PFSK-1 (cell line): ENCODE measurements around the gene WDR38. TPM values are rescaled to one million over a fixed set of nuclear protein-coding genes. Genes with fewer than 3 reads are reported as not detected.
A peak's percentile ranks its signal among the peaks of the same experiment; 100 is the strongest.

ENCODE experiments used
- FOXP2 ChIP-seq: optimal IDR thresholded peaks from 2 replicates; pipeline ENCODE3; 2011; ENCODE audit warnings: borderline replicate concordance, control low read depth, inconsistent platforms; ENCODE audit not compliant: insufficient read depth; ENCODE audit errors: extremely low read length, extremely low read depth
- POLR2AphosphoS5 ChIP-seq: IDR thresholded peaks from 2 replicates; pipeline ENCODE4 v1.6.1; 2012; ENCODE audit warnings: low read depth, mild to moderate bottlenecking, control low read depth, low read length, moderate library complexity
- REST ChIP-seq, 2 experiments: IDR thresholded peaks; 2 replicates each; pipeline versions ENCODE4 v1.6.1 to v1.8.0; 2011 to 2012; ENCODE audit warnings: low read depth in 2 of 2, low read length in 2 of 2, control low read depth in 1 of 2, inconsistent platforms in 1 of 2, mild to moderate bottlenecking in 1 of 2, moderate library complexity in 1 of 2; ENCODE audit not compliant: insufficient read depth in 1 of 2
- SIN3A ChIP-seq: IDR thresholded peaks from 2 replicates; pipeline ENCODE4 v1.6.1; 2012; ENCODE audit warnings: mild to moderate bottlenecking, low read length, moderate library complexity, borderline replicate concordance; ENCODE audit not compliant: insufficient read depth
- TAF1 ChIP-seq: IDR thresholded peaks from 2 replicates; pipeline ENCODE4 v1.6.1; 2012; ENCODE audit warnings: low read length, control low read depth, borderline replicate concordance; ENCODE audit not compliant: insufficient read depth
- polyA plus RNA-seq: library from polyadenylated mRNA; unstranded; fragments of >200 nt; gene quantifications from one replicate; pipeline ENCODE4 v1.2.1, GENCODE V29; 2012; ENCODE audit warnings: low read depth, missing spikeins; ENCODE audit not compliant: insufficient read length

WDR38 gene
- not detected for polyA plus RNA-seq

DNA sequence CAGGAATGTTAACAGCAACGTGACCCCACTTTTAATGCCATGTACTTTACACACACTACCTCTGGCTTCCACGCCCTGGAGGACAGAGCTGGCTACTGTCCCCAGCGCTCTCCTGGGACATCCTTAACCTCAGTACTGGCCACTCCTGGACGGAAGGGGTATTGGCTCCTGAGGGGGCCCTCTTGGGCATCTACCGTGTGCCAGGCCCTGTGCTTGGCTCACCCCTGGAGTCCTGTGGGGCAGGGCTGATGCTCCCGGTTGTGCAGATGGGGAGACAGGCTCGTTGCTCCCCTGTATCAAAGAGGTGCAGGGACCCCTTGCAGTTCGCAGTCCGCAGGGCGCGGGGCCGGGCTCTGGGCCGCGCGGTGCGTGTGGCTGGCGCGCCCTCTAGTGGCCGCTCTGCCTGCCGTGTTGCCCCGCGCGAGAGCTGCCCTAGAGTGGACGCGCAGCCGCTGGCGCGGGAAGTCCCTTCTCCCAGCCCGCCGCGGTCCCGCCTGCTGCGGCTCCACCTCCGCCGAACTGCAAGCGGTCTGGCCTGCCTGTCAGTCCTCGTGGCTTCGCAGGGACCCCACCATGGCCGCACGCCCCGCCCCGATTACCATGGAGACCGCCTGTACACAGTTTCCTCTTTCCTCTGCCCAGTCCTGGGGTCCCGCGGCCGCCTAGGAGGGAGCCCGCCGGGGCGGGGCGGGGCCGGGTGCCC, at the start of gene WDR38:
TSS of gene WDR38 (plus strand) at position 632 of the 703 bp plus-strand sequence. CDS start 72 bp downstream, outside the sequence.
- TF ChIP-seq REST (IDR thresholded peaks at IDR 0.05; ENCODE audit: insufficient read depth in 1 of 2, low read depth in 2 of 2, low read length in 2 of 2): no peak
- 0 out of 2 replicates have a peak, but pooled peaks have one; percentile 28 for TF ChIP-seq SIN3A

DNA sequence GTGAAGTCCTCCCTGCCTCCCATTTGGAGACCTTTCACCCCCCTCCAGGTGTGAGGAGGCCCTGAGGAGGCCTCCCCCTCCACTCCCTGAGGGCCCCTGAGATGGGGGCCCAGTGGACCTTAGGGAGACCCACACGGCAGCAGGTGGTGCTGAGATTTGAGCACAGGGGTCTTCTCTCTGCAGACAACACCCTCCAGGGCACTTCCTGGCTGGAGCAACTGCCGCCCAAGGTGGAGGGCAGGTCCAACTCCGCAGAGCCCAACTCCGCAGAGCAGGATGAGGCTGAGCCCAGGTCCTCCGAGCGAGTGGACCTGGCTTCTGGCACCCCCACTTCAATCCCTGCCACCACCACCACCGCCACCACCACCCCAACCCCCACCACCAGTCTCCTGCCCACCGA, 49.3 kb upstream of the WDR38 start:
- TF ChIP-seq POLR2AphosphoS5 (no peak), SIN3A (no peak), TAF1 (no peak), FOXP2 (no peak), REST (IDR thresholded peaks at IDR 0.05; ENCODE audit: insufficient read depth in 1 of 2, low read depth in 2 of 2, low read length in 2 of 2) (no peak)

DNA sequence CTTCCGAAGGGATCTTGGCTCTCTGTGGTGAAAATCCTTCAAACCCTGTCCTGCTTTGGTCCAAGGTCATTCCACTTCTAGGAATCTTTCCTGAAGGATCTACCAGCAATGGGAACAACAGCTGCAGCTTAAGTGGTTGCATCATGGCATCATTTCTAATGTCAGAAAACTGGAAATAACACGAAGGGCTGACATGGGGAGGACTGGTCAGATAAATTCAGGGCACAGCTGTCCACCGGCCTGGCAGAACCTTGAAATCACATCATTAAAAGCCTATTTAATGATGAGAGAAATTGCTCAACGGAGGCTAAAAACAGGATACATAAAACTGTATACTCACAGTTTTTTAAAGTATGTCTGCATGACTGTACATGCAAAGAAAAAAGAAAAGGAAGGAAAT, 48.1 kb upstream of the WDR38 start:
- no peak for TF ChIP-seq POLR2AphosphoS5
- no peak for TF ChIP-seq FOXP2
- no peak for TF ChIP-seq REST (IDR thresholded peaks at IDR 0.05; ENCODE audit: insufficient read depth in 1 of 2, low read depth in 2 of 2, low read length in 2 of 2)
- TF ChIP-seq TAF1: no peak
- TF ChIP-seq SIN3A: no peak

GRCh38 chr9:124808246-124808956, 44.9 kb upstream of the WDR38 start:
- TF ChIP-seq SIN3A (no peak), TAF1 (no peak), FOXP2 (no peak), REST (IDR thresholded peaks at IDR 0.05; ENCODE audit: insufficient read depth in 1 of 2, low read depth in 2 of 2, low read length in 2 of 2) (no peak), POLR2AphosphoS5 (no peak)
